AG04449 (cell line): ENCODE results near the gene VPS26B.

Experiments used
- CTCF ChIA-PET: fragments of 350-600 bp; formaldehyde crosslinking; extraction: SDS; loops from one replicate; lab custom pipeline; 2021; ENCODE audit warnings: antibody characterized with exemption; lab: Yijun Ruan, JAX
- POLR2A ChIA-PET: fragments of 400-600, 350-600 bp; formaldehyde crosslinking; extraction: SDS; loops from one replicate; lab custom pipeline; 2020; ENCODE audit warnings: antibody characterized with exemption, inconsistent platforms; lab: Yijun Ruan, JAX
- DNase-seq: peaks from one replicate; pipeline ENCODE4 v3.0.0-alpha.2; 2010; ENCODE audit warnings: low read depth, low spot score
- H3K4me3 ChIP-seq: 2 replicates; pipeline ENCODE4 v1.5.1; 2011; ENCODE audit warnings: low read depth, mild to moderate bottlenecking, control low read depth, low read length
- CTCF ChIP-seq: IDR thresholded peaks from one replicate; pipeline ENCODE4 v1.5.1; 2011; ENCODE audit warnings: mild to moderate bottlenecking, moderate library complexity, low read length, control low read depth, inconsistent platforms; ENCODE audit not compliant: insufficient read depth; ENCODE audit errors: missing control alignments

The VPS26B gene

GRCh38 chr11:134292661-134293060 is 68.2 kb downstream of the VPS26B start:
- CTCF ChIA-PET: no interaction called here
- DNase-seq: no peak
- no peak overlapping the region for H3K4me3 ChIP-seq
- no peak for TF ChIP-seq CTCF
- POLR2A ChIA-PET: no interaction called here

- ChIA-PET CTCF (no interaction called here), POLR2A (no interaction called here)
- TF ChIP-seq CTCF: no peak
- no peak overlapping the region for H3K4me3 ChIP-seq
- DNase-seq: no peak
Observed at GRCh38 chr11:134293119-134294113, 68.9 kb downstream of the VPS26B start.

GRCh38 chr11:134294664-134295063 is 70.2 kb downstream of the VPS26B start:
- ChIA-PET POLR2A (no interaction called here), CTCF (no interaction called here)
- no peak for TF ChIP-seq CTCF
- no peak overlapping the region for H3K4me3 ChIP-seq
- DNase-seq: no peak
